ENCODE results near the gene CFP.

Gene CFP

DNA sequence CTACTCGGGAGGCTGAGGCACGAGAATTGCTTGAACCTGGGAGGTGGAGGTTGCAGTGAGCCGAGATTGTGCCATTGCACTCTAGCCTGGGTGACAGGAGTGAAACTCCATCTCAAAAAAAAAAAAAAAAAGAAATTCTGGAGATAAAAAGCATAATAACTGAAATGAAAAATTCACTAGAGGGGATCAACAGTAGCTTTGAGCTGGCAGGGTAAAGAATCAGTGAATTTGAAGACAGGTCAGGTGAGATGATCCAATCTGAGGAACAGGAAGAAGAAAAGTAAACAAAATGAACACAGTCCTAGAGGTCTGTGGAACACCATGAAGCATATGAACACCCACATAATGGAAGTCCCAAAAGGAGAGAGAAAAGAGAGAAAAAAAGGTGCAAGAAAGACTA, 32.5 kb downstream of the CFP start:
- no peak for DNase-seq (ENCODE audit: low read depth)
- no peak for TF ChIP-seq CTCF (conservative IDR thresholded peaks at IDR 0.05; ENCODE audit: low read length)
- H3K4me3 ChIP-seq (ENCODE audit: low read length), result no peak overlapping the region

DNA sequence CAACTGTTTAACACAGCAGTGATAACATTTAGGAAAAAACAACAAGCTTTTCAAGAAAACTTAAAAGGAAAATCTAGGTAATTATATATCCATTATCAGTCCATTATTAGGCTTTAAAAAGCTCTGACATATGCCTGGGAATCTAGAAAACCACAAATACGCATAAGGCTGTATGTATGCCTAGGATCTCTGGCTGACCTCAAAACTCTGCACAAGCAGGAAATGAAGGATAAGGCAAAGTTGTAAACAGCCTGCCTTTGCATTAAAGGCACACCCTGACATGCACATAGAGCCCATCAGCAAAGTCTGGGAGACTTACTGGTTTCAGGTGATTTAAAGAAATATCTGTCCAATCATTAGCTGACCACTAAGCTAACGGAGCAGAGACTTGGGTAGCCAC, 33.5 kb downstream of the CFP start:
- no peak for TF ChIP-seq CTCF (conservative IDR thresholded peaks at IDR 0.05; ENCODE audit: low read length)
- DNase-seq (ENCODE audit: low read depth), result no peak
- no peak overlapping the region for H3K4me3 ChIP-seq (ENCODE audit: low read length)

DNA sequence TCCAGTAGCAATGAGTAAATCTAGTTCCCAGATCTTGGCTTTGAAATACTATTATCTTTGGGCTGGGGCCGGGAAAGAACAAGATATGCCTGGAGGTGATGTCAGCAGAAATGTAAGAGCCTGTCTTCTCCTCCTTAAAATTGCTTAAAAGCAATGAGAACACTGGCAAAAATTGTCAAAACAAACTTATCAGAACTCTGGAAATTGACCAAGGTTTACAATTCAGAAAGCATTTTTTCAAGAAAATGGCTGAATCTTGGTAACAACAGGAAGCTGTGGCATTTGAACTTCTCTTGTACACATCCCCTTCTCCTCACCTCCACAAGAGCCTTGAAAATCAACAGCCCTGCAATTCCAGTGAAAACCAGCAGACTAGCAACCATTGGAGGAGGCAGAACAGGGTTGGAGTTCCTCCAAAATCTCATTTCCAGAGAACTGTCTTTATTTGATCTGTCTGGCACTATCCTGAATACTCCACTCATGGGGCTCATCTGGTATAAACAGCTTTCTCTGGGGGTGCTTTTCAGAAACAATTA, 33.9 kb downstream of the CFP start:
- no peak for TF ChIP-seq CTCF (conservative IDR thresholded peaks at IDR 0.05; ENCODE audit: low read length)
- no peak overlapping the region for H3K4me3 ChIP-seq (ENCODE audit: low read length)
- DNase-seq (ENCODE audit: low read depth), result peak; percentile 43

DNA sequence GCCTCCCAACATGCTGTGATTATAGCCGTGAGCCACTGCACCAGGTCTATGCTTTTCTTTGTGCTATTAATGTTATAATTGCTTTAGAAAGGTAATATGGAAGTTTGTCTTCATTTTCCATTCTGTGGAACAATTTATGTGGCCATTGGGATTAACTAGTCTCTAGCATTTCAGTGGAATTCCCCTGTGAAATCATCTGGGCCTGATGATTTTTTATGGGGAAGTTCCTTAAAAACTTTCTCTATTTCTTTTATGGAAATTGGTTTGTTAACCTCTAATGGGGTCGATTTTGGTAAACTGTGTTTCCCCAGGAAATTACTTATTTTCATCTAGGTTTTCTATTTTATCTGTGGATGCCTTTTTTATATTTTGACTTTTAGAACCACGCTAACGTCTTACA, 36.2 kb downstream of the CFP start:
- no peak for TF ChIP-seq CTCF (conservative IDR thresholded peaks at IDR 0.05; ENCODE audit: low read length)
- no peak for DNase-seq (ENCODE audit: low read depth)
- H3K4me3 ChIP-seq (ENCODE audit: low read length), result no peak overlapping the region

- TF ChIP-seq CTCF (conservative IDR thresholded peaks at IDR 0.05; ENCODE audit: low read length), result no peak
- DNase-seq (ENCODE audit: low read depth), result no peak
- H3K4me3 ChIP-seq (ENCODE audit: low read length), result no peak overlapping the region
Observed at GRCh38 chrX:47590984-47591383, 38.7 kb downstream of the CFP start.

- no peak overlapping the region for H3K4me3 ChIP-seq (ENCODE audit: low read length)
- DNase-seq (ENCODE audit: low read depth), result no peak
- TF ChIP-seq CTCF (conservative IDR thresholded peaks at IDR 0.05; ENCODE audit: low read length), result no peak
Observed at GRCh38 chrX:47587906-47588735, 41.6 kb downstream of the CFP start.

Data from AG10803 (cell line).